Loucy (cell line): Measurements from ENCODE around the gene HPS1.

Experiments used
- EZH2phosphoT487 ChIP-seq: fragments of 200-600 bp; IDR thresholded peaks from 2 replicates; pipeline ENCODE4 v1.6.1; 2018; ENCODE audit warnings: antibody characterized with exemption, mild to moderate bottlenecking, moderate library complexity, borderline replicate concordance
- TF ChIP-seq, protein P1 (sequence below): fragments of 200-600 bp; sonication (generic); conservative IDR thresholded peaks from 2 replicates; pipeline ENCODE4 v1.5.1; 2014; ENCODE audit warnings: mild to moderate bottlenecking, antibody characterized with exemption, low read length

DNA sequence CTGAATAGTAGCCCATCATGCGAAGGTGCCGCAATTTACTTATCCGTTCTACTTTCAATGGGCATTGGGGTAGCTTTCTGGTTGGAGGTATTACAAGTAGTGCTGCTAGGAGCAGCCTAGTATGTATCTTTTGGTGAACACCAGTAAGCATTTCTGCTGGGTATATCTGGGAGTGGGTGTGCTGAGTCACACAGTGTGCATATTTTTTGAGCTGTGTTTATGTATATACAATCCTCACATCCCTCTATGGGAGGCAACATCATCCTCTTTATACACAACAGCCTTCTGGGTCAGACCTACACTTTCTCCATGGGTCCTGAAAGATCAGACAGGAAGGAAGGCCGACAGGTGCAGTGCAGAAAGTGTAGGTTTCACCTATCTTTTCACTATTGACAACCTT, 68.0 kb downstream of the HPS1 start:
- TF ChIP-seq, protein P1, sequence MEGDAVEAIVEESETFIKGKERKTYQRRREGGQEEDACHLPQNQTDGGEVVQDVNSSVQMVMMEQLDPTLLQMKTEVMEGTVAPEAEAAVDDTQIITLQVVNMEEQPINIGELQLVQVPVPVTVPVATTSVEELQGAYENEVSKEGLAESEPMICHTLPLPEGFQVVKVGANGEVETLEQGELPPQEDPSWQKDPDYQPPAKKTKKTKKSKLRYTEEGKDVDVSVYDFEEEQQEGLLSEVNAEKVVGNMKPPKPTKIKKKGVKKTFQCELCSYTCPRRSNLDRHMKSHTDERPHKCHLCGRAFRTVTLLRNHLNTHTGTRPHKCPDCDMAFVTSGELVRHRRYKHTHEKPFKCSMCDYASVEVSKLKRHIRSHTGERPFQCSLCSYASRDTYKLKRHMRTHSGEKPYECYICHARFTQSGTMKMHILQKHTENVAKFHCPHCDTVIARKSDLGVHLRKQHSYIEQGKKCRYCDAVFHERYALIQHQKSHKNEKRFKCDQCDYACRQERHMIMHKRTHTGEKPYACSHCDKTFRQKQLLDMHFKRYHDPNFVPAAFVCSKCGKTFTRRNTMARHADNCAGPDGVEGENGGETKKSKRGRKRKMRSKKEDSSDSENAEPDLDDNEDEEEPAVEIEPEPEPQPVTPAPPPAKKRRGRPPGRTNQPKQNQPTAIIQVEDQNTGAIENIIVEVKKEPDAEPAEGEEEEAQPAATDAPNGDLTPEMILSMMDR, result no peak
- TF ChIP-seq EZH2phosphoT487, result no peak
